A673 (cell line): Measurements from ENCODE around the gene NRBP1.

Source experiments
- EZH2 ChIP-seq: fragments of 200-600 bp; sonication (generic); IDR thresholded peaks from 2 replicates; pipeline ENCODE4 v1.6.1; 2017; ENCODE audit warnings: borderline replicate concordance, low read depth, mild to moderate bottlenecking, mixed read lengths, antibody characterized with exemption, low read length; ENCODE audit not compliant: poor library complexity, severe bottlenecking
- TF ChIP-seq, protein P1 (sequence below): fragments of 300-800, 200-600 bp; sonication (generic); conservative IDR thresholded peaks from 2 replicates; pipeline ENCODE4 v1.5.1; 2017; ENCODE audit warnings: low read depth, mild to moderate bottlenecking, antibody characterized with exemption, low read length, moderate library complexity, mixed read lengths

DNA sequence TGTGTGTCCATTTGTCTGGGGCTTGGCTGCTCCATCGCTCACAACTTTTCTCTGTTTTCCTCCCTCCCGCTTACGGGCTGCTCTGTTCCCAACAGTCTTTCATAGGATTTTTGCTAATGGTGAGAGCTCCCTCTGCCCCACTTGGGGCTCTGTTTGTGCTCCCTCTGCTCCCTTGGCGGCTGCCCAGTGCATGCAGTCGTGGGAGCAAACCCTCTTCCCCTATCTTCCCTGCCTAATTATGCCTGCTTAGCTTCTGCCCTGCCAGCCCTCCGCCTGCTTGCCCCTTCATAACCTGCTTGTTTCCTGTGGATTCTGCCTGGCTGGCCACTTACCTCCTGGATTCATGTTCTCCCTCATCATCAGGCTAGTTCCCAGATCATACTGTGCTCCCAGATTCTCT lies 7.2 kb downstream of the NRBP1 start:
- no peak for TF ChIP-seq EZH2
- TF ChIP-seq, protein P1, sequence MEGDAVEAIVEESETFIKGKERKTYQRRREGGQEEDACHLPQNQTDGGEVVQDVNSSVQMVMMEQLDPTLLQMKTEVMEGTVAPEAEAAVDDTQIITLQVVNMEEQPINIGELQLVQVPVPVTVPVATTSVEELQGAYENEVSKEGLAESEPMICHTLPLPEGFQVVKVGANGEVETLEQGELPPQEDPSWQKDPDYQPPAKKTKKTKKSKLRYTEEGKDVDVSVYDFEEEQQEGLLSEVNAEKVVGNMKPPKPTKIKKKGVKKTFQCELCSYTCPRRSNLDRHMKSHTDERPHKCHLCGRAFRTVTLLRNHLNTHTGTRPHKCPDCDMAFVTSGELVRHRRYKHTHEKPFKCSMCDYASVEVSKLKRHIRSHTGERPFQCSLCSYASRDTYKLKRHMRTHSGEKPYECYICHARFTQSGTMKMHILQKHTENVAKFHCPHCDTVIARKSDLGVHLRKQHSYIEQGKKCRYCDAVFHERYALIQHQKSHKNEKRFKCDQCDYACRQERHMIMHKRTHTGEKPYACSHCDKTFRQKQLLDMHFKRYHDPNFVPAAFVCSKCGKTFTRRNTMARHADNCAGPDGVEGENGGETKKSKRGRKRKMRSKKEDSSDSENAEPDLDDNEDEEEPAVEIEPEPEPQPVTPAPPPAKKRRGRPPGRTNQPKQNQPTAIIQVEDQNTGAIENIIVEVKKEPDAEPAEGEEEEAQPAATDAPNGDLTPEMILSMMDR, result no peak
